HK-2 (cell line): Measurements from ENCODE around the gene TIPARP.
"Not testable (repeated sequence)": the region's sequence is repeated elsewhere in the genome, so short reads cannot be mapped to it uniquely, and the experiment has no call there.

Experiments used
- DNase-seq: peaks from one replicate; pipeline ENCODE4 v3.0.0-alpha.2; 2018; ENCODE audit not compliant: unreplicated experiment

TIPARP gene

GRCh38 chr3:156710429-156710828, 36.0 kb downstream of the TIPARP start:
- DNase-seq: no peak

GRCh38 chr3:156711113-156711512, 36.7 kb downstream of the TIPARP start:
- DNase-seq: no peak

GRCh38 chr3:156711944-156712343, 37.6 kb downstream of the TIPARP start:
- not testable (repeated sequence) for DNase-seq

- no peak for DNase-seq
These were observed 41.9 kb downstream of the TIPARP start for GRCh38 chr3:156716105-156716862.

- DNase-seq: no peak
These were observed 44.4 kb downstream of the TIPARP start for GRCh38 chr3:156718622-156719306.

- no peak for DNase-seq
These were observed 46.4 kb downstream of the TIPARP start for GRCh38 chr3:156720826-156721225.

- DNase-seq: no peak
These were observed 47.6 kb downstream of the TIPARP start for GRCh38 chr3:156721687-156722618.

- DNase-seq: no peak
These were observed 48.8 kb downstream of the TIPARP start for GRCh38 chr3:156723182-156723619.

- no peak for DNase-seq
These were observed 51.3 kb downstream of the TIPARP start for GRCh38 chr3:156725682-156726081.

- no peak for DNase-seq
These were observed 52.1 kb downstream of the TIPARP start for GRCh38 chr3:156726456-156726855.

GRCh38 chr3:156727519-156728205, 53.3 kb downstream of the TIPARP start:
- DNase-seq: no peak

- DNase-seq: no peak
These were observed 54.0 kb downstream of the TIPARP start for GRCh38 chr3:156728267-156728985.

- no peak for DNase-seq
These were observed 55.2 kb downstream of the TIPARP start for GRCh38 chr3:156729460-156730179.

GRCh38 chr3:156731813-156732212, 57.4 kb downstream of the TIPARP start:
- no peak for DNase-seq

- DNase-seq: no peak
These were observed 57.9 kb downstream of the TIPARP start for GRCh38 chr3:156732261-156732660.

GRCh38 chr3:156732715-156733421, 58.5 kb downstream of the TIPARP start:
- no peak for DNase-seq

- not testable (repeated sequence) for DNase-seq
These were observed 60.3 kb downstream of the TIPARP start for GRCh38 chr3:156734661-156735060.

GRCh38 chr3:156735471-156735870, 61.1 kb downstream of the TIPARP start:
- DNase-seq: no peak

- DNase-seq: not testable (repeated sequence)
These were observed 62.7 kb downstream of the TIPARP start for GRCh38 chr3:156737049-156737448.

GRCh38 chr3:156738251-156738650, 63.9 kb downstream of the TIPARP start:
- DNase-seq: no peak
